ENCODE data around the gene SLC4A3. TPM values are rescaled to one million over a fixed set of nuclear protein-coding genes. Genes with fewer than 3 reads are reported as not detected.

SLC4A3 gene
- total RNA-seq, 2 donors from 2014 or later, result 270 to 502 TPM

GRCh38 chr2:219630770-219631405 lies 3.5 kb downstream of the SLC4A3 start:
- Histone ChIP-seq H3K36me3 (peaks cover 42% of the 10 kb centered on the region), H3K4me3 (peak overlapping the region; percentile 45 to 47), H3K9me3 (no peaks in the 10 kb centered on the region), H3K27me3 (no peaks in the 10 kb centered on the region), H3K27ac (peak overlapping the region; percentile 90 to 98), H3K4me1 (peaks cover 0 to 62% of the 10 kb centered on the region in 2 donors)
- DNase-seq (ENCODE audit: low spot score), result peak; percentile 83
- TF ChIP-seq CTCF (IDR thresholded peaks at IDR 0.05), result no peak

- no peaks in the 10 kb centered on the region for H3K9me3 ChIP-seq
- peak overlapping the region; percentile 45 to 47 for H3K4me3 ChIP-seq
- no peak for DNase-seq (ENCODE audit: low spot score)
- peaks cover 0 to 64% of the 10 kb centered on the region in 2 donors for H3K4me1 ChIP-seq
- H3K36me3 ChIP-seq, result peaks cover 47% of the 10 kb centered on the region
- H3K27ac ChIP-seq, result peak overlapping the region; percentile 90 to 98
- H3K27me3 ChIP-seq, result no peaks in the 10 kb centered on the region
- TF ChIP-seq CTCF (IDR thresholded peaks at IDR 0.05), result no peak
Observed at GRCh38 chr2:219631406-219631891, 4.0 kb downstream of the SLC4A3 start.

- Histone ChIP-seq H3K27ac (peak overlapping the region; percentile 90 to 98), H3K4me3 (peak overlapping the region; percentile 45 to 47), H3K27me3 (no peaks in the 10 kb centered on the region), H3K36me3 (peaks cover 54% of the 10 kb centered on the region), H3K4me1 (peaks cover 0 to 60% of the 10 kb centered on the region in 2 donors), H3K9me3 (no peaks in the 10 kb centered on the region)
- DNase-seq (ENCODE audit: low spot score), result no peak
- no peak for TF ChIP-seq CTCF (IDR thresholded peaks at IDR 0.05)
Observed at GRCh38 chr2:219631904-219632759, 4.7 kb downstream of the SLC4A3 start.

GRCh38 chr2:219632760-219633105 lies 5.3 kb downstream of the SLC4A3 start:
- H3K27ac ChIP-seq, result peak overlapping the region; percentile 90 to 98
- H3K9me3 ChIP-seq, result no peaks in the 10 kb centered on the region
- peak overlapping the region; percentile 45 to 47 for H3K4me3 ChIP-seq
- no peak for TF ChIP-seq CTCF (IDR thresholded peaks at IDR 0.05)
- no peaks in the 10 kb centered on the region for H3K27me3 ChIP-seq
- peaks cover 0 to 63% of the 10 kb centered on the region in 2 donors for H3K4me1 ChIP-seq
- peaks cover 60% of the 10 kb centered on the region for H3K36me3 ChIP-seq
- no peak for DNase-seq (ENCODE audit: low spot score)

GRCh38 chr2:219633276-219634065 lies 6.0 kb downstream of the SLC4A3 start:
- no peak for TF ChIP-seq CTCF (IDR thresholded peaks at IDR 0.05)
- Histone ChIP-seq H3K27me3 (no peaks in the 10 kb centered on the region), H3K4me1 (peaks cover 0 to 66% of the 10 kb centered on the region in 2 donors), H3K27ac (peak overlapping the region; percentile 90 to 98), H3K4me3 (peak overlapping the region in 1 of 2 donors; percentile 19), H3K9me3 (no peaks in the 10 kb centered on the region), H3K36me3 (peaks cover 68% of the 10 kb centered on the region)
- DNase-seq (ENCODE audit: low spot score), result no peak

All from right atrium auricular region (tissue), 2 donors.